HCT116 (cell line): ENCODE measurements around the gene COX7A1. TPM values are rescaled to one million over a fixed set of nuclear protein-coding genes. Genes with fewer than 3 reads are reported as not detected.
"Not testable (repeated sequence)": the region's sequence is repeated elsewhere in the genome, so short reads cannot be mapped to it uniquely, and the experiment has no call there.

Experiments used
- ATAC-seq: fragments of 200-7000 bp; cut with Tn5 transposase; 2 replicates; pipeline ENCODE4 v1.9.1; 2020; ENCODE audit warnings: mild to moderate bottlenecking, moderate library complexity
- BruUV-seq: library from RNA; stranded (reverse); fragments of 400-500 nt; replicated peaks from 2 replicates; lab custom pipeline; 2021; lab: Mats Ljungman, UMichigan
- CTCF ChIA-PET: fragments of 300-600 bp; sonication (Branson Sonifier 250); formaldehyde crosslinking; loops from one replicate; lab custom pipeline; 2021; ENCODE audit warnings: antibody characterized with exemption; lab: Charles Lee
- POLR2A ChIA-PET: fragments of 300-600, 350-600 bp; sonication (Branson Sonifier 250); formaldehyde crosslinking; loops from one replicate; lab custom pipeline; 2021; ENCODE audit warnings: antibody characterized with exemption; lab: Charles Lee
- RAD21 ChIA-PET, 2 experiments: fragments of 300-600 bp; sonication (Branson Sonifier 250); formaldehyde crosslinking; loops; one replicate each; lab custom pipeline; 2023; ENCODE audit warnings: low total read pairs in 2 of 2; ENCODE audit not compliant: uncharacterized antibody in 2 of 2, unreplicated experiment in 2 of 2, low non-redundant PET in 1 of 2; lab: Charles Lee
- DNase-seq: peaks from one replicate; pipeline ENCODE4 v3.0.0-alpha.2; 2010; ENCODE audit warnings: low read depth, low spot score
- H2AFZ ChIP-seq: fragments of 200-600 bp; shearing (Covaris generic), sonication (generic); 2 replicates; pipeline ENCODE4 v1.6.1; 2017; ENCODE audit warnings: low read depth, mixed run types, mixed read lengths, antibody characterized with exemption, low read length; ENCODE audit not compliant: poor library complexity, severe bottlenecking
- H3K27ac ChIP-seq: 2 replicates; pipeline ENCODE4 v1.5.1; 2012; ENCODE audit warnings: low read depth, low read length
- H3K27me3 ChIP-seq: fragments of 200-600 bp; sonication (generic); 2 replicates; pipeline ENCODE4 v1.6.1; 2016; ENCODE audit warnings: mixed run types, low read length, mixed read lengths; ENCODE audit not compliant: insufficient read depth
- H3K36me3 ChIP-seq, 2 experiments: fragments of 200-500 bp in 1 of 2; fragments of 200-600 bp in 1 of 2; sonication (Bioruptor generic) in 1 of 2; sonication (generic) in 1 of 2; 2 replicates each; pipeline versions ENCODE4 v1.5.1 to v1.6.1; 2014 to 2016; ENCODE audit warnings: low read length in 2 of 2, inconsistent platforms in 1 of 2, mixed read lengths in 1 of 2, mixed run types in 1 of 2; ENCODE audit not compliant: insufficient read depth in 2 of 2, control insufficient read depth in 1 of 2
- H3K4me1 ChIP-seq, 2 experiments: fragments of 200-600 bp in 1 of 2; sonication (generic) in 1 of 2; 2 replicates each; pipeline versions ENCODE4 v1.5.1 to v1.6.1; 2012 to 2017; ENCODE audit warnings: low read length in 2 of 2, inconsistent platforms in 1 of 2, mild to moderate bottlenecking in 1 of 2, mixed read lengths in 1 of 2, mixed run types in 1 of 2, moderate library complexity in 1 of 2; ENCODE audit not compliant: insufficient read depth in 2 of 2, control insufficient read depth in 1 of 2
- H3K4me2 ChIP-seq: fragments of 200-600 bp; sonication (generic); 2 replicates; pipeline ENCODE4 v1.6.1; 2017; ENCODE audit warnings: mixed run types, low read length, mixed read lengths
- H3K4me3 ChIP-seq, 2 experiments: fragments of 200-600 bp in 1 of 2; sonication (generic) in 1 of 2; replicated peaks in 1 of 2; 2 replicates each; pipeline ENCODE4 v1.5.1; 2011 to 2016; ENCODE audit warnings: low read length in 2 of 2, control low read depth in 1 of 2, low read depth in 1 of 2, mild to moderate bottlenecking in 1 of 2, mixed read lengths in 1 of 2, mixed run types in 1 of 2
- H3K79me2 ChIP-seq: fragments of 200-600 bp; sonication (generic); 2 replicates; pipeline ENCODE4 v1.6.1; 2017; ENCODE audit warnings: mild to moderate bottlenecking, mixed run types, low read length, moderate library complexity, mixed read lengths; ENCODE audit not compliant: insufficient read depth
- H3K9ac ChIP-seq: fragments of 200-600 bp; sonication (generic); 2 replicates; pipeline ENCODE4 v1.6.1; 2016; ENCODE audit warnings: low read length, mixed read lengths
- H3K9me2 ChIP-seq: fragments of 200-600 bp; sonication (generic), shearing (Covaris generic); 2 replicates; pipeline ENCODE4 v1.6.1; 2017; ENCODE audit warnings: mixed run types, mild to moderate bottlenecking, moderate library complexity; ENCODE audit not compliant: insufficient read depth
- H3K9me3 ChIP-seq, 2 experiments: fragments of 200-500 bp in 1 of 2; fragments of 200-600 bp in 1 of 2; sonication (Bioruptor generic) in 1 of 2; sonication (generic) in 1 of 2; 2 replicates each; pipeline ENCODE4 v1.6.1; 2014 to 2017; ENCODE audit warnings: low read length in 2 of 2, mixed read lengths in 2 of 2, inconsistent platforms in 1 of 2, low read depth in 1 of 2, mild to moderate bottlenecking in 1 of 2, mixed run types in 1 of 2, moderate library complexity in 1 of 2; ENCODE audit not compliant: control insufficient read depth in 1 of 2, insufficient read depth in 1 of 2
- H4K20me1 ChIP-seq: fragments of 200-600 bp; sonication (generic), shearing (Covaris generic); 2 replicates; pipeline ENCODE4 v1.6.1; 2017; ENCODE audit warnings: mixed run types, mild to moderate bottlenecking, moderate library complexity; ENCODE audit not compliant: insufficient read depth
- CTCF ChIP-seq, 3 experiments: fragments of 200-600 bp in 1 of 3; sonication (generic) in 1 of 3; IDR thresholded peaks in 2 of 3; conservative IDR thresholded peaks in 1 of 3; 2 replicates each; pipeline ENCODE4 v1.5.1; 2012 to 2017; ENCODE audit warnings: low read depth in 2 of 3, low read length in 2 of 3, antibody characterized with exemption in 1 of 3, borderline replicate concordance in 1 of 3, control low read depth in 1 of 3, mild to moderate bottlenecking in 1 of 3, mixed read lengths in 1 of 3, mixed run types in 1 of 3, moderate library complexity in 1 of 3; ENCODE audit not compliant: insufficient read depth in 1 of 3
- ELF1 ChIP-seq: IDR thresholded peaks from 2 replicates; pipeline ENCODE4 v1.6.1; 2012; ENCODE audit warnings: low read depth, borderline replicate concordance
- EZH2phosphoT487 ChIP-seq: fragments of 200-600 bp; IDR thresholded peaks from 2 replicates; pipeline ENCODE4 v1.6.1; 2018; ENCODE audit warnings: antibody characterized with exemption, borderline replicate concordance
- FOSL1 ChIP-seq: IDR thresholded peaks from 2 replicates; pipeline ENCODE4 v1.6.1; 2012; ENCODE audit warnings: low read depth
- JUND ChIP-seq: IDR thresholded peaks from 2 replicates; pipeline ENCODE4 v1.6.1; 2012
- POLR2A ChIP-seq: IDR thresholded peaks from 2 replicates; pipeline ENCODE4 v1.7.0; 2011; ENCODE audit warnings: borderline replicate concordance; ENCODE audit not compliant: insufficient read depth, insufficient read length; ENCODE audit errors: extremely low read depth
- POLR2AphosphoS5 ChIP-seq: IDR thresholded peaks from 2 replicates; pipeline ENCODE4 v1.6.1; 2011; ENCODE audit warnings: mild to moderate bottlenecking, low read depth, low read length, moderate library complexity
- RAD21 ChIP-seq: IDR thresholded peaks from 2 replicates; pipeline ENCODE4 v1.6.1; 2012; ENCODE audit warnings: low read depth, mild to moderate bottlenecking
- SIN3A ChIP-seq: IDR thresholded peaks from 2 replicates; pipeline ENCODE4 v1.6.1; 2012; ENCODE audit warnings: low read depth
- SP1 ChIP-seq: IDR thresholded peaks from 2 replicates; pipeline ENCODE4 v1.6.1; 2012; ENCODE audit warnings: low read depth
- TCF7L2 ChIP-seq: IDR thresholded peaks from 2 replicates; pipeline ENCODE4 v1.7.0; 2011; ENCODE audit warnings: borderline replicate concordance, inconsistent platforms; ENCODE audit not compliant: insufficient read depth, insufficient read length; ENCODE audit errors: extremely low read depth
- intact Hi-C: fragments of 100-400 bp; cut with micrococcal nuclease; formaldehyde crosslinking; loops from 2 replicates; pipeline ENCODE4 v1.10.0; 2022
- total RNA-seq: library from RNA; stranded (reverse); gene quantifications from one replicate; pipeline ENCODE4 v1.2.1, GENCODE V29; 2021; ENCODE audit not compliant: unreplicated experiment

The COX7A1 gene
- total RNA-seq, 1 experiment from 2014 or later, result not detected

DNA sequence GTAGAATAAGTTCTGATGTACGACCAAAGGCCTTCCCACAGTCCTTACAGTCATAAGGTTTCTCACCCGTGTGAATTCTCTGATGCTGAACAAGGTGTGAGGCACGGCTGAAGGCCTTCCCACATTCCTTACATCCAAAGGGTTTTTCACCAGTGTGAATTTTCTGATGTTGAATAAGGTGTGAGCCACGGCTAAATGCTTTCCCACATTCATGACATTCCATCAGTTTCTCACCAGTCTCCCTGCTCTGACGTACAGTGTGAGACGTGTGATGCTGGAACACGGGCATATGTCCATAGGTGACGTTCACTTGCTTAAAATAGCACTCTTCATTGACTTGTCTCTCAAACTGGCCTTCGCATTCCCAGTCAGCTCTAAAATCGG lies 31.0 kb upstream of the COX7A1 start:
- ChIA-PET CTCF (no interaction called here), POLR2A (no interaction called here), RAD21 (no interaction called here)
- BruUV-seq, result no TSS peak
- Histone ChIP-seq H3K4me1 (peaks cover 15 to 45% of the 10 kb centered on the region in 2 experiments), H4K20me1 (no peaks in the 10 kb centered on the region), H3K9ac (peak overlapping the region; percentile 56), H3K9me3 (no peaks in the 10 kb centered on the region), H3K27me3 (no peaks in the 10 kb centered on the region), H3K36me3 (no peaks in the 10 kb centered on the region), H2AFZ (no peak overlapping the region), H3K4me3 (peak overlapping the region in 1 of 2 experiments; percentile 5; a peak in 1 of 4 replicates), H3K9me2 (no peaks in the 10 kb centered on the region), H3K4me2 (peak overlapping the region; percentile 64), H3K79me2 (no peaks in the 10 kb centered on the region), H3K27ac (peak overlapping the region; percentile 58; the same call in 1 of the 2 replicates)
- ATAC-seq, result peak; percentile 36
- intact Hi-C loops, result no loop called here
- TF ChIP-seq FOSL1 (no peak), ELF1 (no peak), SP1 (no peak), TCF7L2 (no peak)
- DNase-seq, result no peak

DNA sequence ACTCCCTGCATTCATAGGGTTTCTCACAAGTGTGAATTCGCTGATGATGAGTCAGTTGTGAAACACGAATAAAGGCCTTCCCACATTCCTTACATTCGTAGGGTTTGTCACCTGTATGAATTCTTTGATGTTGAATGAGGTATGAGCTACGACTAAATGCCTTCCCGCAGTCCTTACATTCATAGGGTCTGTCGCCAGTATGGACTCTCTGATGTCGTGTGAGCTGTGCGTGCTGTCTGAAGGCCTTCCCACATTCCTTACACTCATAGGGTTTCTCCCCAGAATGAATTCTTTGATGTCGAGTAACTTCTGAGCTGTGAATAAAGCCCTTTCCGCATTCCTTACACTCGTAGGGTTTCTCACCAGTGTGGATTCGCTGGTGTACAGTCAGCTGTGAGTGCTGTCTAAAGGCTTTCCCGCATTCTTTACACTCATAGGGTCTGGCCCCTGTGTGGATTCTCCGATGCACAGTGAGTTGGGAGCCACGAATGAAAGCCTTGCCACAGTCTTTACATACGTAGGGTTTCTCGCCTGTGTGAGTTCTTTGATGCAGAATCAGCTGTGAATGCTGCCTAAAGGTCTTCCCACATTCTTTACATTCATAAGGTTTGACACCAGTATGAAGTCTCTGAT lies 30.5 kb upstream of the COX7A1 start:
- Histone ChIP-seq H2AFZ (no peak overlapping the region), H3K27ac (peak overlapping the region; percentile 58; the same call in 1 of the 2 replicates), H3K4me1 (peaks cover 15 to 45% of the 10 kb centered on the region in 2 experiments), H3K27me3 (no peaks in the 10 kb centered on the region), H3K79me2 (no peaks in the 10 kb centered on the region), H3K4me3 (peak overlapping the region in 1 of 2 experiments; percentile 5; a peak in 1 of 4 replicates), H3K9ac (peak overlapping the region; percentile 56), H3K9me2 (no peaks in the 10 kb centered on the region), H3K36me3 (no peaks in the 10 kb centered on the region), H4K20me1 (no peaks in the 10 kb centered on the region), H3K4me2 (peak overlapping the region; percentile 64), H3K9me3 (no peaks in the 10 kb centered on the region)
- no peak for TF ChIP-seq EZH2phosphoT487
- no peak for TF ChIP-seq POLR2A
- TF ChIP-seq RAD21, result no peak
- 0 out of 2 replicates have a peak, but pooled peaks have one; percentile 15 for TF ChIP-seq POLR2AphosphoS5
- 0 out of 2 replicates have a peak, but pooled peaks have one; percentile 31 for TF ChIP-seq SIN3A
- peak; percentile 24; the same call in 1 of the 2 replicates for TF ChIP-seq FOSL1
- peak; percentile 25; the same call in 1 of the 2 replicates for TF ChIP-seq JUND
- peak; percentile 37 for TF ChIP-seq ELF1
- TF ChIP-seq CTCF (IDR thresholded peaks at IDR 0.05 in 2 of 3, conservative IDR thresholded peaks at IDR 0.05 in 1 of 3; ENCODE audit: borderline replicate concordance in 1 of 3, insufficient read depth in 1 of 3, low read depth in 2 of 3, low read length in 2 of 3), result no peak
- RAD21 ChIA-PET, result no interaction called here
- POLR2A ChIA-PET, result no interaction called here
- ATAC-seq, result peak; percentile 90
- no TSS peak for BruUV-seq
- intact Hi-C loops, result no loop called here
- CTCF ChIA-PET, result no interaction called here
- DNase-seq, result peak; percentile 45

GRCh38 chr19:36179077-36179476 lies 26.8 kb upstream of the COX7A1 start:
- H3K4me3 ChIP-seq, H3K9ac ChIP-seq, BruUV-seq, H3K4me2 ChIP-seq, H3K9me2 ChIP-seq, DNase-seq, ATAC-seq, H3K36me3 ChIP-seq, H3K9me3 ChIP-seq, H3K27me3 ChIP-seq, POLR2A ChIA-PET, H3K79me2 ChIP-seq, RAD21 ChIA-PET, H3K27ac ChIP-seq, H4K20me1 ChIP-seq, H2AFZ ChIP-seq, CTCF ChIA-PET, intact Hi-C loops: not testable (repeated sequence)
- H3K4me1 ChIP-seq, result peaks cover 15 to 28% of the 10 kb centered on the region in 2 experiments
